ENCODE measurements around the gene HLA-DMA.

- TF ChIP-seq REST (IDR thresholded peaks at IDR 0.05; ENCODE audit: insufficient read depth in 1 of 2, low read depth in 2 of 2, low read length in 1 of 2) (no peak), CTCF (IDR thresholded peaks at IDR 0.05) (no peak)
Observed at GRCh38 chr6:32977272-32977952, 24.5 kb upstream of the HLA-DMA start.
